Measurements from ENCODE around the gene EPHB2.

GRCh38 chr1:22936681-22937080 is 226.0 kb downstream of the EPHB2 start:
- no peak for TF ChIP-seq CTCF (IDR thresholded peaks at IDR 0.05; ENCODE audit: low read length)
- no peak for TF ChIP-seq EZH2phosphoT487 (IDR thresholded peaks at IDR 0.05; ENCODE audit: low read length)
- TF ChIP-seq EZH2 (optimal IDR thresholded peaks at IDR 0.05; ENCODE audit: low read depth, low read length): no peak

All from MM.1S (cell line).